ENCODE data around the gene LTBP4.
"Not testable (repeated sequence)": the region's sequence is repeated elsewhere in the genome, so short reads cannot be mapped to it uniquely, and the experiment has no call there.

LTBP4 gene

DNA sequence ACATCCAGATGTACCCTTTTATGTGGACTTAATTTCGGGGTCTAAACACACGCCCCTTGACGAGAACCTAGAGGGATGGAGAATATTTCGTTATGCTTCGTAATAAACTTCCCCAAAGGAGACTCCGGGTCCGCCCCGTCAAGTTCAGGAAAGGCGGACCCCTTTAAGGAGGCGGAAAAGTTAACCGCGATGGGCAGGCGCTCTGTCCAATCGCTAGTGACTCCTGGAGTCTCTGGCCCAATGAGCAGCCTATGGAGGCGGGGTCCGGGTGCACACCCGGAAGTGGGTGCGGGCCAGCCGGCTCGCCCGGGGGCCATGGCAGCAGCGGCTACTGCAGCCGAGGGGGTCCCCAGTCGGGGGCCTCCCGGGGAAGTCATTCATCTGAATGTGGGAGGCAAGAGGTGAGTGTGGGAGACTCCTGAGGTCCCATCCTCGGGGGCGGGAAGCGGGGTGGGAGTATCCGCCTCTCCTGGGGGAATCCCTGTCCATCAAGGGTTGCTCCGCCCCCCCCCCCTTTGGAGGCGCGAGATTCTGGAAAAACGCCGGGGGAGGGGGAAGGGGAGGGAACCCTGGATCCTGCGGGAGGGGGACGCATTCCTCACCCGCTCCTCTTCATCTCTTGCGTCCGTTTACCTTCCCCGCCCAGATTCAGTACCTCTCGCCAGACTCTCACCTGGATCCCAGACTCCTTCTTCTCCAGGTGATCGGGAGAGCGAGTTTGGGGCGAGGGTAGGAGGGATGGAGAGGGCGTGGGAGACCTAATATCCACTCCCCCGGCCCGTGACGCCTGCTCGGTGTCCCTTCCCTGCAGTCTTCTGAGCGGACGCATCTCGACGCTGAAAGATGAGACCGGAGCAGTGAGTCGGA, 24.4 kb upstream of the LTBP4 start, which contains the start of gene SHKBP1:
SHKBP1 (plus strand) TSS at position 289 of the 867 bp plus-strand sequence; CDS start at position 316, 27 bp downstream.
- peak; percentile 98 for DNase-seq (ENCODE audit: low read depth, low spot score)

GRCh38 chr19:40578442-40578908, 22.7 kb upstream of the LTBP4 start:
- no peak for DNase-seq (ENCODE audit: low read depth, low spot score)

GRCh38 chr19:40580619-40581018, 20.6 kb upstream of the LTBP4 start:
- DNase-seq (ENCODE audit: low read depth, low spot score) = no peak

- no peak for DNase-seq (ENCODE audit: low read depth, low spot score)
Observed at GRCh38 chr19:40581531-40581930, 19.6 kb upstream of the LTBP4 start.

DNA sequence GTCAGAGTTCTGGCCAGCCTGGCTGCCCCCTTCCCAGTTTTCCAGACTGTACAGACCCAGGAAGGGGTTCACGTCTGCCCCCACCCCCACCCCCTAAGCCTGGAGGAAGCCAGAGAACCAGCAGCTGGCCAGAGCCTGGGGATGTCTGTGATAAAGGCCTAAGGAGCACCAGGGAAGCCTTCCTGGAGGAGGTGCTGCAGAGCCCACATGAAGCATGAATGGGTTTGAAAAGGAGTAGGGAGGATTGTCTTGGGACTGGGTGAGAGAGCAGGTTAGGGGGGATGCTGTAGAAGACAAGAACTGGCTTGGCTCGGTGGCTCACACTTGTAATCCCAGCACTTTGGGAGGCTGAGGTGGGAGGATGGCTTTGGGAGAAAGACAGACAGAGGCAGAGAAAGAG, 18.7 kb upstream of the LTBP4 start:
- DNase-seq (ENCODE audit: low read depth, low spot score) = no peak

GRCh38 chr19:40583283-40583682, 17.9 kb upstream of the LTBP4 start:
- DNase-seq (ENCODE audit: low read depth, low spot score) = no peak

- DNase-seq (ENCODE audit: low read depth, low spot score) = no peak
Observed at GRCh38 chr19:40584007-40584406, 17.2 kb upstream of the LTBP4 start.

- DNase-seq (ENCODE audit: low read depth, low spot score) = peak; percentile 45
Observed at GRCh38 chr19:40585241-40585981, 15.8 kb upstream of the LTBP4 start.

GRCh38 chr19:40585982-40586422, 15.2 kb upstream of the LTBP4 start:
- no peak for DNase-seq (ENCODE audit: low read depth, low spot score)

DNA sequence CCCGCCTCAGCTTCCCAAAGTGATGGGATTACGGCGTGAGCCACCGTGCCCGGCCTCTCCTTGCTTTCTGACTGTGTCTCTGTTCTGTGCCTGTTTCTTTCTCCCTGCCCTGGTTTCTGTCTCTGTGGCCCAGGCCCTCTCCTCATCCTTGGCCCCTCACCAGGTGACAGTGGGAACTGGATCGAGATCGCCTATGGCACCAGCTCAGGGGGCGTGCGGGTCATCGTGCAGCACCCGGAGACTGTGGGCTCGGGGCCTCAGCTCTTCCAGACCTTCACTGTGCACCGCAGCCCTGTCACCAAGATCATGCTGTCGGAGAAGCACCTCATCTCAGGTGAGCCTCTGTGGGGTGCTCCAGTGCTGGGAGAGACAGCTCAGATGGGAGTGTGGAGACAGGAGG, 14.6 kb upstream of the LTBP4 start:
- no peak for DNase-seq (ENCODE audit: low read depth, low spot score)

GRCh38 chr19:40588110-40588854, 12.9 kb upstream of the LTBP4 start:
- DNase-seq (ENCODE audit: low read depth, low spot score) = peak; percentile 54

DNA sequence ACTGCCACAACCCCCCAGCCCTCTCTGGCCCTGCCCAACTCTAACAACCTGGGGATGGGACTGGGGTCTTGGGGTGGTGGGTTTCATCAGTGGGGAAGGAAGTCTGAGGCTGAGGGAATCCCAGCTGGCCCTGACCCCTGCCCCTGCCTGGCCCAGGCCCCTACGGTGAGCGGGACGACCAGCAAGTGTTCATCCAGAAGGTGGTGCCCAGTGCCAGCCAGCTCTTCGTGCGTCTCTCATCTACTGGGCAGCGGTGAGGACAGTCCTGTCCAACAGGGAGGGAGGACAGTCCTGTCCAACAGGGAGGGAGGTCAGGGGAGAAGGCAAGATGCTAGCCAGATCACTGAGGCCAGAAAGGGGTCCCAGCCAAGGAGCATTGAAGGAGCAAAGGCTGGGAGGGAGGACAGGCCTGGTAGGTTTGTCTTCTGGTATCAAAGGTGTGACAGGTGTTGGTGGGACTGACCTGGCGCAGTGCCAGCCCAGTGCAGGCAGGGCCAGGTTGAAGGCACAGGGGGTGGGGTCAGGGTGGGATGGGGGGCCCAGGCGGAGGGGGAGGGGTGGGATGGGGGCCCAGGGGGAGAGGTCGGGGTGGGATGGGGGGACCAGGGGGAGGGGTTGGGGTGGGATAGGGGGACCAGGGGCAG, 12.1 kb upstream of the LTBP4 start:
- no peak for DNase-seq (ENCODE audit: low read depth, low spot score)

DNA sequence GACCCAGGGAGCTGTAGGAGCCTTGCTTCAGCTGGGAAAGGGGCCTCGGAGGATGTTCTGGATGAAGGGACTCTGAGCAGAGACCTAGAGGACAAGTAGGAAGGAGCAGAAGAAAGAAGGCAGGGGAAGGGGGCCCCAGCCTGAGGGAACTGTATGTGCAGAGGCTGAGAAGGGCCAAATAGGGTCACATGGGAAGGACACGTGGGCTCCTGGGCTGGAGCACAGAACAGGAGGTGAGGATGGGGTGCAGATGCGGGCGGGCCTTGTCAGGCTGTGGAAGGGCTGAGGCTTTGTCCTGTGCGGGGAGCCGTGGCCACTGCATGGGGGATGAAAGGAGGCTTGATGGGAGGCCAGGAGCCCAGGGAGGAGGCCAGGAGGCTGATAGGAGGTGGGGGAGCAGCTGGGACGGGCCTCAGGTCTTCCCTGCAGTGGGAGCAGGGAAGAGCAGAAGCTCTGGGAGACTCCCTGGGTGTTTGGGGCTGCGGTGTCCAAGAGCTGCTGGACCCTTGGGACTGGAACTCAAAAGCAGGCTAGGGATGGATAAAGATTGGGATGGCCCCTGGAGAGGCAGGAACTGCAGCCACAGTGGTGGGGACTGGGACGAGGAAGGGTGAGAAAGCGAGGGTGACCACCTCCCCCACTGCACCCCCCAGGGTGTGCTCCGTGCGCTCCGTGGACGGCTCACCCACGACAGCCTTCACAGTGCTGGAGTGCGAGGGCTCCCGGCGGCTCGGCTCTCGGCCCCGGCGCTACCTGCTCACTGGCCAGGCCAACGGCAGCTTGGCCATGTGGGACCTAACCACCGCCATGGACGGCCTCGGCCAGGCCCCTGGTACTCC, 11.4 kb upstream of the LTBP4 start:
- DNase-seq (ENCODE audit: low read depth, low spot score) = no peak

- no peak for DNase-seq (ENCODE audit: low read depth, low spot score)
Observed at GRCh38 chr19:40590464-40591265, 10.5 kb upstream of the LTBP4 start.

DNA sequence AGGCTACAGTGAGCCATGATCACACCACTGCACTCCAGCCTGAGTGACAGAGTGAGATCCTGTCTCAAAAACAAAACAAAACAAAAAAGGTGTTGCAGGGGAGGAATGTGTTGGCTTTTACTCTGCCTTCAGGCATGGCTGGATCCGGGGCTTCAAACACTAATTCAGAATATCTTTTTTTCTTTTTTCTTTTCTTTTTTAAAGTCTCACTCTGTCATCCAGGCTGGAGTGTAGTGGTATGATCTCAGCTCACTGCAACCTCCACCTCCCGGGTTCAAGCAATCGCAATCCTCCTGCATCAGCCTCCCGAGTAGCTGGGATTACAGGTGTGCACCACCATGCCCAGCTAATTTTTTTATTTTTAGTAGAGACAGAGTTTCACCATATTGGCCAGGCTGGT, 9.4 kb upstream of the LTBP4 start:
- not testable (repeated sequence) for DNase-seq (ENCODE audit: low read depth, low spot score)

- peak; percentile 69 for DNase-seq (ENCODE audit: low read depth, low spot score)
Observed at GRCh38 chr19:40592170-40592569, 9.0 kb upstream of the LTBP4 start.

DNA sequence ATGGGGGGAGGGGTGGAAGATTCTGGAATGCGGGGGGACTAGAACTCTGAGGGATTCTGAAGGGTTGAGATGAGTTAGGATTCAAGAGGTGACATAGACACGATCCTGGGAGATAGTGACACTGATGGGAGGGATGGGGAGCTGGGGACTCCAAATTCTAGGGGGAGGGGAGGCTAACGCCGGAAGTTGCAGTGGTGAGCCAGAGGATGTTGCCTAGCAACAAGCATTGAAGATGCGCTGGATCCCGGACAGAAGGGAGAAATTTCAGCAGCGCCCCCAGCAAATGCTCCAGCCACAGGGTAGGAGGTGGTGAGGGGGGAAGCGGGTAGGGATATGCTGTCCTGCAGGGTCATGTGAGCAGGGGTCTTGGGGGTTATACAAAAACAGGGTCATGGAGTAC, 6.9 kb upstream of the LTBP4 start:
- DNase-seq (ENCODE audit: low read depth, low spot score) = no peak

- no peak for DNase-seq (ENCODE audit: low read depth, low spot score)
Observed at GRCh38 chr19:40594657-40595091, 6.5 kb upstream of the LTBP4 start.

DNA sequence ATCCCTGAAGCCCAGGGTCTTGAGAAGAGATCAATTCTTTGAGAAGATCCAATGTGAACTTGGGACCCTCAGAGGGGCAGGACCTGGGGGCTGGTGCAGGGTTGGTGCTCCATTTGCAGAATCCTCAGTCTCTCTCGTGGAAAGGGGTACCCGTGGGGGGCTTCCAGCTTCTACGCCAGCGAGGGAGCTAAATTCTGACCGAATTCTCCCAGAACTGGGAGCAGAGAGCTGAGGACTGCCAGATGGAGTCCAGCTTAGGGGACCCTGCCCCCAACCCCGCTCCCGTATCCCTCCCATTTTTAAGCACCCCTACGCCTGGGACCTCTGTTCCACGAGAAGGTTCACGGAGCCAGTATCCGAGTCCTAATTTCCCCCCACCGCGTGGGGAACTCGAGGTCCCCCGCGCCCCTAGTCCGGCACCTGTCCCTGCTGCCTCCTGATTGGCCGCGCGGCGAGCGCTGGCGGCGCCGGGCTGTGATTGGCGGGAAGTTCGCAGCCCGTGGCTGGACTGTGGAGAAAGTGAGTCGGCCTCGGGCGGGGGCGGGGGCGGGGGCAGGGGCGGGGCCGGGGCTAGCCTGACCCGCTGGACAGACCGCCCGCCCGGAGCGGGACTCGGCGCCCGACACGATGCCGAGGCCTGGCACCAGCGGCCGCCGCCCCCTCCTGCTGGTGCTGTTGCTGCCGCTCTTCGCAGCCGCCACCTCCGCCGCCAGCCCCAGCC, 4.4 kb upstream of the LTBP4 start:
- DNase-seq (ENCODE audit: low read depth, low spot score) = peak; percentile 83

Measured in astrocyte of the hippocampus (primary cell).